22Rv1 (cell line): Measurements from ENCODE around the gene LINGO3.

Experiments used
- CTCF ChIP-seq: fragments of 450-650 bp; IDR thresholded peaks from 2 replicates; pipeline ENCODE4 v1.5.1; 2017; ENCODE audit warnings: mild to moderate bottlenecking
- ZFX ChIP-seq: fragments of 450-650 bp; IDR thresholded peaks from 2 replicates; pipeline ENCODE4 v1.6.1; 2017; ENCODE audit warnings: antibody characterized with exemption, borderline replicate concordance

GRCh38 chr19:2354670-2355069 lies 46.7 kb upstream of the LINGO3 start:
- no peak for TF ChIP-seq CTCF
- no peak for TF ChIP-seq ZFX
